Peyer's patch (tissue), 4 donors: ENCODE measurements around the gene FBXO38.

Experiments used
- CTCF ChIP-seq, 6 experiments: fragments of 450-650 bp in 4 of 6; fragments of 200-600 bp in 2 of 6; sonication (generic) in 1 of 6; IDR thresholded peaks; one replicate each; pipeline ENCODE4 v1.5.1; 2017 to 2019; ENCODE audit warnings: antibody characterized with exemption in 6 of 6, mild to moderate bottlenecking in 3 of 6, moderate library complexity in 1 of 6
- POLR2A ChIP-seq, 2 donors: fragments of 450-650 bp; IDR thresholded peaks; one replicate each; pipeline ENCODE4 v1.5.1; 2017; ENCODE audit warnings: antibody characterized with exemption in 2 of 2, mild to moderate bottlenecking in 2 of 2, moderate library complexity in 2 of 2

- TF ChIP-seq CTCF (IDR thresholded peaks at IDR 0.05) (no peak), POLR2A (IDR thresholded peaks at IDR 0.05) (no peak)
These were observed 19.6 kb downstream of the FBXO38 start for GRCh38 chr5:148403344-148403743.
